H1 (cell line): ENCODE results near the gene KIF13A. TPM values are rescaled to one million over a fixed set of nuclear protein-coding genes. Genes with fewer than 3 reads are reported as not detected.

ENCODE experiments used
- EGR1 ChIP-seq: IDR thresholded peaks from 2 replicates; pipeline ENCODE4 v1.6.1; 2011; ENCODE audit warnings: low read depth, low read length, borderline replicate concordance
- HDAC2 ChIP-seq, 2 experiments: fragments of 300-600 bp in 1 of 2; sonication (generic) in 1 of 2; IDR thresholded peaks; 2 replicates each; pipeline ENCODE4 v1.6.1; 2011 to 2012; ENCODE audit warnings: low read depth in 2 of 2, low read length in 2 of 2, mild to moderate bottlenecking in 2 of 2, moderate library complexity in 2 of 2, borderline replicate concordance in 1 of 2, inconsistent platforms in 1 of 2
- RFX5 ChIP-seq: IDR thresholded peaks from 2 replicates; pipeline ENCODE4 v1.6.1; 2011; ENCODE audit warnings: low read depth, low read length, improper control_type of control experiment, borderline replicate concordance
- SIRT6 ChIP-seq: IDR thresholded peaks from one replicate; pipeline ENCODE4 v1.7.1; 2012; ENCODE audit warnings: low read length, inconsistent platforms
- TCF12 ChIP-seq: IDR thresholded peaks from 2 replicates; pipeline ENCODE4 v1.6.1; 2011; ENCODE audit warnings: low read depth, mild to moderate bottlenecking, low read length
- polyA plus RNA-seq, 7 experiments: library from polyadenylated mRNA; depleted of rRNA in 3 of 7; stranded (reverse) in 5 of 7; unstranded in 2 of 7; fragments of >200 nt in 5 of 7; fragments of 200-250 nt in 2 of 7; gene quantifications; 1 replicate in 5 of 7; 2 replicates in 1 of 7; 4 replicates in 1 of 7; pipeline versions ENCODE4 v1.2.1 to v1.2.3, GENCODE V29; 2011 to 2013; ENCODE audit warnings: missing spikeins in 2 of 7, mixed read lengths in 2 of 7
- total RNA-seq: library from RNA; stranded (reverse); fragmentation: NEBNext Ultra II Directional; extraction: Animal tissue kit (Norgen Biotek cat#: 25700); gene quantifications from 2 replicates; pipeline ENCODE4 v1.2.1, GENCODE V29; 2021
- TF ChIP-seq, protein P1 (sequence below): fragments of 300-600 bp; sonication (generic); IDR thresholded peaks from 2 replicates; pipeline ENCODE4 v1.7.1; 2012; ENCODE audit warnings: low read length, moderate library complexity, mild to moderate bottlenecking, inconsistent platforms; ENCODE audit not compliant: insufficient replicate concordance

Gene KIF13A
- total and polyA plus RNA-seq, 2 of the 8 experiments (the other 6 are each of a cell fraction or from before 2014, with no cell fraction given), result 14.7 to 40.8 TPM

DNA sequence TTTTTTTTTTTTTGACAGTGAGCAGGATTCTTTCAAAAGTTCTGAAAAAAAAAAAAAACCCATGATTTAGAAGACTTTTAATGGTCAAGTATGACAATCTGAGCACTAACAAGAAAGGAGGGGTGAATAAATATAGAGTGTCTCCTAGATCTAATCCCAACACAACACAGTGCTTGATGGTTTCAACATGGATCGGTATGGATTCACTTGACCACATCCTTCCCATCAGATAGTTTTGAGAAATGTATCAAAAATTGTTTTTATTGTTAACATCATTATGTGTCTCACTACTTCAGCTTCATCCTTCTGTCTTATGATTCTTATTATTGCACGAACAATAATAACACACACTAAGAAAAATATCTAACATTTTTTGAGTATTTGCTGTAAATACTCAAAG is 21.0 kb downstream of the KIF13A start (continued):
- TF ChIP-seq, protein P1, sequence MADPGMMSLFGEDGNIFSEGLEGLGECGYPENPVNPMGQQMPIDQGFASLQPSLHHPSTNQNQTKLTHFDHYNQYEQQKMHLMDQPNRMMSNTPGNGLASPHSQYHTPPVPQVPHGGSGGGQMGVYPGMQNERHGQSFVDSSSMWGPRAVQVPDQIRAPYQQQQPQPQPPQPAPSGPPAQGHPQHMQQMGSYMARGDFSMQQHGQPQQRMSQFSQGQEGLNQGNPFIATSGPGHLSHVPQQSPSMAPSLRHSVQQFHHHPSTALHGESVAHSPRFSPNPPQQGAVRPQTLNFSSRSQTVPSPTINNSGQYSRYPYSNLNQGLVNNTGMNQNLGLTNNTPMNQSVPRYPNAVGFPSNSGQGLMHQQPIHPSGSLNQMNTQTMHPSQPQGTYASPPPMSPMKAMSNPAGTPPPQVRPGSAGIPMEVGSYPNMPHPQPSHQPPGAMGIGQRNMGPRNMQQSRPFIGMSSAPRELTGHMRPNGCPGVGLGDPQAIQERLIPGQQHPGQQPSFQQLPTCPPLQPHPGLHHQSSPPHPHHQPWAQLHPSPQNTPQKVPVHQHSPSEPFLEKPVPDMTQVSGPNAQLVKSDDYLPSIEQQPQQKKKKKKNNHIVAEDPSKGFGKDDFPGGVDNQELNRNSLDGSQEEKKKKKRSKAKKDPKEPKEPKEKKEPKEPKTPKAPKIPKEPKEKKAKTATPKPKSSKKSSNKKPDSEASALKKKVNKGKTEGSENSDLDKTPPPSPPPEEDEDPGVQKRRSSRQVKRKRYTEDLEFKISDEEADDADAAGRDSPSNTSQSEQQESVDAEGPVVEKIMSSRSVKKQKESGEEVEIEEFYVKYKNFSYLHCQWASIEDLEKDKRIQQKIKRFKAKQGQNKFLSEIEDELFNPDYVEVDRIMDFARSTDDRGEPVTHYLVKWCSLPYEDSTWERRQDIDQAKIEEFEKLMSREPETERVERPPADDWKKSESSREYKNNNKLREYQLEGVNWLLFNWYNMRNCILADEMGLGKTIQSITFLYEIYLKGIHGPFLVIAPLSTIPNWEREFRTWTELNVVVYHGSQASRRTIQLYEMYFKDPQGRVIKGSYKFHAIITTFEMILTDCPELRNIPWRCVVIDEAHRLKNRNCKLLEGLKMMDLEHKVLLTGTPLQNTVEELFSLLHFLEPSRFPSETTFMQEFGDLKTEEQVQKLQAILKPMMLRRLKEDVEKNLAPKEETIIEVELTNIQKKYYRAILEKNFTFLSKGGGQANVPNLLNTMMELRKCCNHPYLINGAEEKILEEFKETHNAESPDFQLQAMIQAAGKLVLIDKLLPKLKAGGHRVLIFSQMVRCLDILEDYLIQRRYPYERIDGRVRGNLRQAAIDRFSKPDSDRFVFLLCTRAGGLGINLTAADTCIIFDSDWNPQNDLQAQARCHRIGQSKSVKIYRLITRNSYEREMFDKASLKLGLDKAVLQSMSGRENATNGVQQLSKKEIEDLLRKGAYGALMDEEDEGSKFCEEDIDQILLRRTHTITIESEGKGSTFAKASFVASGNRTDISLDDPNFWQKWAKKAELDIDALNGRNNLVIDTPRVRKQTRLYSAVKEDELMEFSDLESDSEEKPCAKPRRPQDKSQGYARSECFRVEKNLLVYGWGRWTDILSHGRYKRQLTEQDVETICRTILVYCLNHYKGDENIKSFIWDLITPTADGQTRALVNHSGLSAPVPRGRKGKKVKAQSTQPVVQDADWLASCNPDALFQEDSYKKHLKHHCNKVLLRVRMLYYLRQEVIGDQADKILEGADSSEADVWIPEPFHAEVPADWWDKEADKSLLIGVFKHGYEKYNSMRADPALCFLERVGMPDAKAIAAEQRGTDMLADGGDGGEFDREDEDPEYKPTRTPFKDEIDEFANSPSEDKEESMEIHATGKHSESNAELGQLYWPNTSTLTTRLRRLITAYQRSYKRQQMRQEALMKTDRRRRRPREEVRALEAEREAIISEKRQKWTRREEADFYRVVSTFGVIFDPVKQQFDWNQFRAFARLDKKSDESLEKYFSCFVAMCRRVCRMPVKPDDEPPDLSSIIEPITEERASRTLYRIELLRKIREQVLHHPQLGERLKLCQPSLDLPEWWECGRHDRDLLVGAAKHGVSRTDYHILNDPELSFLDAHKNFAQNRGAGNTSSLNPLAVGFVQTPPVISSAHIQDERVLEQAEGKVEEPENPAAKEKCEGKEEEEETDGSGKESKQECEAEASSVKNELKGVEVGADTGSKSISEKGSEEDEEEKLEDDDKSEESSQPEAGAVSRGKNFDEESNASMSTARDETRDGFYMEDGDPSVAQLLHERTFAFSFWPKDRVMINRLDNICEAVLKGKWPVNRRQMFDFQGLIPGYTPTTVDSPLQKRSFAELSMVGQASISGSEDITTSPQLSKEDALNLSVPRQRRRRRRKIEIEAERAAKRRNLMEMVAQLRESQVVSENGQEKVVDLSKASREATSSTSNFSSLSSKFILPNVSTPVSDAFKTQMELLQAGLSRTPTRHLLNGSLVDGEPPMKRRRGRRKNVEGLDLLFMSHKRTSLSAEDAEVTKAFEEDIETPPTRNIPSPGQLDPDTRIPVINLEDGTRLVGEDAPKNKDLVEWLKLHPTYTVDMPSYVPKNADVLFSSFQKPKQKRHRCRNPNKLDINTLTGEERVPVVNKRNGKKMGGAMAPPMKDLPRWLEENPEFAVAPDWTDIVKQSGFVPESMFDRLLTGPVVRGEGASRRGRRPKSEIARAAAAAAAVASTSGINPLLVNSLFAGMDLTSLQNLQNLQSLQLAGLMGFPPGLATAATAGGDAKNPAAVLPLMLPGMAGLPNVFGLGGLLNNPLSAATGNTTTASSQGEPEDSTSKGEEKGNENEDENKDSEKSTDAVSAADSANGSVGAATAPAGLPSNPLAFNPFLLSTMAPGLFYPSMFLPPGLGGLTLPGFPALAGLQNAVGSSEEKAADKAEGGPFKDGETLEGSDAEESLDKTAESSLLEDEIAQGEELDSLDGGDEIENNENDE, result no peak
- TF ChIP-seq EGR1, result no peak
- TF ChIP-seq RFX5, result no peak
- TF ChIP-seq TCF12, result no peak
- no peak for TF ChIP-seq HDAC2 (IDR thresholded peaks at IDR 0.05; ENCODE audit: borderline replicate concordance in 1 of 2, low read depth in 2 of 2, low read length in 2 of 2)
- TF ChIP-seq SIRT6, result no peak
